ENCODE data around the gene FBXO31. TPM values are rescaled to one million over a fixed set of nuclear protein-coding genes. Genes with fewer than 3 reads are reported as not detected.

Gene FBXO31
- total and polyA plus RNA-seq, 2 of the 8 experiments (the other 6 are each of a cell fraction or from before 2014, with no cell fraction given), result 8.3 to 21.6 TPM

DNA sequence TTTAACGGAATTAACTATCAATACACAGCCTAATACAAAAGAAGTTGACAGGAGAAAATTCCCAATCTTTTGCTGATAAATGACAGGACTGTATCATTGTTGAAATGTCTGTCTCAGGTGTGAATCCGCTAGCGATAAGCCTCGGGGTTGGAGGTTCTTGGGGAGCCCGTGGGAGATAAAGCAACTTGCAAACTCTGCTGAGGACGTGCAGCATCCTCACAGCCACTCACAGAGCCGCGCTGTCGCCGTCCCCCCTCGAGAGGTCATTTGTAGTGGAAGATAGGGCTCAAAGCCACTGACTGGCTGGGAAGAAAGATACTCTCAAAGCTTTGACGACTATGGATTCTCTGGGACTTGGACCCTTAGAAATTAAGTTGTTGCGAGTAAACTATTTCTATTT is 25.6 kb upstream of the FBXO31 start (continued):
- TF ChIP-seq, protein P1, sequence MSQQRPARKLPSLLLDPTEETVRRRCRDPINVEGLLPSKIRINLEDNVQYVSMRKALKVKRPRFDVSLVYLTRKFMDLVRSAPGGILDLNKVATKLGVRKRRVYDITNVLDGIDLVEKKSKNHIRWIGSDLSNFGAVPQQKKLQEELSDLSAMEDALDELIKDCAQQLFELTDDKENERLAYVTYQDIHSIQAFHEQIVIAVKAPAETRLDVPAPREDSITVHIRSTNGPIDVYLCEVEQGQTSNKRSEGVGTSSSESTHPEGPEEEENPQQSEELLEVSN (IDR thresholded peaks at IDR 0.05), result no peak
- TF ChIP-seq MAFK (IDR thresholded peaks at IDR 0.05; ENCODE audit: low read depth, low read length) (no peak), CHD1 (IDR thresholded peaks at IDR 0.05; ENCODE audit: low read depth, low read length) (no peak), SRF (IDR thresholded peaks at IDR 0.05; ENCODE audit: low read depth, low read length) (no peak), CBX5 (IDR thresholded peaks at IDR 0.05; ENCODE audit: low read depth, low read length) (no peak)
- TF ChIP-seq, protein P2, sequence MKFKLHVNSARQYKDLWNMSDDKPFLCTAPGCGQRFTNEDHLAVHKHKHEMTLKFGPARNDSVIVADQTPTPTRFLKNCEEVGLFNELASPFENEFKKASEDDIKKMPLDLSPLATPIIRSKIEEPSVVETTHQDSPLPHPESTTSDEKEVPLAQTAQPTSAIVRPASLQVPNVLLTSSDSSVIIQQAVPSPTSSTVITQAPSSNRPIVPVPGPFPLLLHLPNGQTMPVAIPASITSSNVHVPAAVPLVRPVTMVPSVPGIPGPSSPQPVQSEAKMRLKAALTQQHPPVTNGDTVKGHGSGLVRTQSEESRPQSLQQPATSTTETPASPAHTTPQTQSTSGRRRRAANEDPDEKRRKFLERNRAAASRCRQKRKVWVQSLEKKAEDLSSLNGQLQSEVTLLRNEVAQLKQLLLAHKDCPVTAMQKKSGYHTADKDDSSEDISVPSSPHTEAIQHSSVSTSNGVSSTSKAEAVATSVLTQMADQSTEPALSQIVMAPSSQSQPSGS (IDR thresholded peaks at IDR 0.05; ENCODE audit: low read length), result no peak

All from H1 (cell line).